Activated naive CD4-positive, alpha-beta T cell treated with anti-CD3 and anti-CD28 coated beads, Interleukin-2, amount 50 U/mL, for 72 hours (primary cell): ENCODE results near the gene SNAPIN. TPM values are rescaled to one million over a fixed set of nuclear protein-coding genes. Genes with fewer than 3 reads are reported as not detected.

ENCODE experiments used
- ATAC-seq, 2 donors: fragments of 150-1000 bp; cut with Tn5 transposase; 2 replicates each; pipeline ENCODE4 v1.10.0; 2021; ENCODE audit warnings: mild to moderate bottlenecking in 2 of 2, moderate library complexity in 2 of 2
- DNase-seq, 2 donors: peaks; one replicate each; pipeline ENCODE4 v3.0.0; 2021 to 2022; ENCODE audit warnings: low spot score in 2 of 2
- H3K27ac Mint-ChIP-seq, 2 donors: one replicate each; pipeline ENCODE4 v1.8.0; 2022; ENCODE audit warnings: mild to moderate bottlenecking in 2 of 2, mixed read lengths in 2 of 2
- H3K36me3 Mint-ChIP-seq, 2 donors: one replicate each; pipeline ENCODE4 v1.8.0; 2022; ENCODE audit warnings: mixed read lengths in 2 of 2
- H3K9me3 Mint-ChIP-seq, 2 donors: one replicate each; pipeline ENCODE4 v1.8.0; 2022; ENCODE audit warnings: mixed read lengths in 2 of 2
- total RNA-seq, 2 donors: library from RNA; stranded (reverse); gene quantifications; one replicate each; pipeline ENCODE4 v1.2.3, GENCODE V29; 2022

The SNAPIN gene
- total RNA-seq, 2 donors from 2014 or later: 16.1 to 35.4 TPM

GRCh38 chr1:153705484-153705883 is 47.0 kb downstream of the SNAPIN start:
- no peak for ATAC-seq
- DNase-seq: no peak
- H3K9me3 Mint-ChIP-seq: no peaks in the 10 kb centered on the region
- H3K36me3 Mint-ChIP-seq: no peaks in the 10 kb centered on the region
- no peak overlapping the region for H3K27ac Mint-ChIP-seq

DNA sequence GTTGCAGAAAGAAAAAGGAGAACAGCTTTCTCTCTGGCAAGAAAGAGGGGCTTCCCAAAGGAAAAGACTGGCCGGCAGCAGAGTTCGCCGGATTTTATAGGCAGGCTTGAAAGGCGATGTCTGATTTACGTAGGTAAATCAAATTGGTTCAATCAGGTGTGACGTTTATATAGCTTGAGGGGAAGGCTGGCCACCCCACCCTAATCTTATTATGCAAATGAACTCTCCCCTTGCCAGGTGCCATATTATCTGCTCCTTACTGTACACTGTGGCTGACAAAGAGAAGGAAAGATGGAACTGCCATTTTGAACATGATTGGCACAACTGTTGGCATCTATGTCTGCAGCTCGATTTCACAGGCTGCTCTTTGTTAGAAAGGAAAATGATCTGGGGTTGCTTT is 52.5 kb downstream of the SNAPIN start:
- DNase-seq (no peak), ATAC-seq (no peak)
- Mint-ChIP-seq H3K9me3 (no peaks in the 10 kb centered on the region), H3K27ac (no peak overlapping the region), H3K36me3 (no peaks in the 10 kb centered on the region)

Other genes with a start within 250 kb of the SNAPIN start
- gene S100A7A, start 242.2 kb upstream of the SNAPIN start, total RNA-seq: not detected
- not detected for gene S100A7, start 198.1 kb upstream of the SNAPIN start, total RNA-seq
- gene S100A6, start 122.7 kb upstream of the SNAPIN start, total RNA-seq: 100 to 1,000 TPM; 260 to 445 TPM
- gene S100A5, start 117.8 kb upstream of the SNAPIN start, total RNA-seq: 1 to 10 TPM; 2.0 to 3.9 TPM
- 100 to 1,000 TPM; 186 to 368 TPM for gene S100A4, start 112.9 kb upstream of the SNAPIN start, total RNA-seq
- not detected for gene S100A3, start 109.4 kb upstream of the SNAPIN start, total RNA-seq
- gene S100A2, start 92.9 kb upstream of the SNAPIN start, total RNA-seq: 1 to 10 TPM; 1.0 to 7.8 TPM
- not detected for gene S100A16, start 45.6 kb upstream of the SNAPIN start, total RNA-seq
- gene S100A14, start 42.4 kb upstream of the SNAPIN start, total RNA-seq: not detected
- 1 to 10 TPM; 4.2 to 6.0 TPM for gene S100A13, start 31.2 kb upstream of the SNAPIN start, total RNA-seq
- gene S100A1, start 30.3 kb upstream of the SNAPIN start, total RNA-seq: not detected
- 10 to 100 TPM; 83.3 to 91.3 TPM for gene CHTOP, start 24.6 kb upstream of the SNAPIN start, total RNA-seq
- gene ILF2, start 12.3 kb downstream of the SNAPIN start, total RNA-seq: 100 to 1,000 TPM; 247 to 316 TPM
- gene NPR1, start 20.0 kb downstream of the SNAPIN start, total RNA-seq: not detected
- 10 to 100 TPM; 58.2 to 64.9 TPM for gene INTS3, start 69.3 kb downstream of the SNAPIN start, total RNA-seq
- gene SLC27A3, start 116.7 kb downstream of the SNAPIN start, total RNA-seq: 1 to 10 TPM; 7.0 to 8.3 TPM